A549 treated with AZD2906 at 1 μM for 4 hours (cell line): ENCODE results near the gene PDE3B. TPM values are rescaled to one million over a fixed set of nuclear protein-coding genes. Genes with fewer than 3 reads are reported as not detected.

Experiments
- total RNA-seq: library from RNA; stranded (reverse); fragments of 200-300 nt; extraction: Qiagen RNA extraction; gene quantifications from 5 replicates; pipeline ENCODE4 v1.2.3, GENCODE V29; 2022

Gene PDE3B
- 1.7 to 2.7 TPM (median 1.7 TPM) in 5 replicates for total RNA-seq

DNA sequence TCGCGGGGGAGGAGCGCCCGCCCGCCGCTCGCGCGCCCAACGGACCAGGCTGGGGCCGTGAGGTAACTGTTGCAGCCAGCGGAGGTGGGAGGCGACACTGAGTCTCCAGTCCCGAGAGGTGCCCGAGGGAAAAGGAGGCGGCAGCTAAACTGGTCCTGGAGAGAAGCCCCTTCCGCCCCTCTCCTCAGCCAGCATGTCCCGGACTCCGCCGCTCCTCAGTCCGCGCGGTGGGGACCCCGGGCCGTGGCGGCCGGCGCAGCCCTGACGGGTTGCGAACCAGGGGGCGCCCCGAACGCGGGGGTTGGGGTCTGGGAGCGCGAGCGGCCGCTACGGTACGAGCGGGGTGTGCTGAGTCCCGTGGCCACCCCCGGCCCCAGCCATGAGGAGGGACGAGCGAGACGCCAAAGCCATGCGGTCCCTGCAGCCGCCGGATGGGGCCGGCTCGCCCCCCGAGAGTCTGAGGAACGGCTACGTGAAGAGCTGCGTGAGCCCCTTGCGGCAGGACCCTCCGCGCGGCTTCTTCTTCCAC is at the start of gene PDE3B:
TSS of gene PDE3B (plus strand) at position 108 of the 529 bp plus-strand sequence. CDS start at position 380, 272 bp downstream.

GRCh38 chr11:14892036-14892556 is 248.5 kb downstream of the PDE3B start, which contains the start of gene CYP2R1:
CYP2R1 (minus strand) TSS chr11:14892231; CDS start chr11:14892205, 26 bp downstream.

Other genes with a start within 250 kb of the PDE3B start
- gene COPB1, start 144.0 kb upstream of the PDE3B start, total RNA-seq: 96.0 to 128 TPM (median 108 TPM) in 5 replicates
- gene PSMA1, start 123.4 kb upstream of the PDE3B start, total RNA-seq: 175 to 199 TPM (median 176 TPM) in 5 replicates
- 9.9 to 13.7 TPM (median 12.1 TPM) in 5 replicates for gene CYP2R1, start 248.4 kb downstream of the PDE3B start, total RNA-seq